Cerebellar nuclear complex (tissue), 1 donor: ENCODE data around the gene PARP14.
"Not testable (repeated sequence)": the region's sequence is repeated elsewhere in the genome, so short reads cannot be mapped to it uniquely, and the experiment has no call there.

Experiments used
- DNase-seq, 2 experiments: peaks; one replicate each; lab custom pipeline; 2025; lab: John Stamatoyannopoulos, UW

The PARP14 gene, protein sequence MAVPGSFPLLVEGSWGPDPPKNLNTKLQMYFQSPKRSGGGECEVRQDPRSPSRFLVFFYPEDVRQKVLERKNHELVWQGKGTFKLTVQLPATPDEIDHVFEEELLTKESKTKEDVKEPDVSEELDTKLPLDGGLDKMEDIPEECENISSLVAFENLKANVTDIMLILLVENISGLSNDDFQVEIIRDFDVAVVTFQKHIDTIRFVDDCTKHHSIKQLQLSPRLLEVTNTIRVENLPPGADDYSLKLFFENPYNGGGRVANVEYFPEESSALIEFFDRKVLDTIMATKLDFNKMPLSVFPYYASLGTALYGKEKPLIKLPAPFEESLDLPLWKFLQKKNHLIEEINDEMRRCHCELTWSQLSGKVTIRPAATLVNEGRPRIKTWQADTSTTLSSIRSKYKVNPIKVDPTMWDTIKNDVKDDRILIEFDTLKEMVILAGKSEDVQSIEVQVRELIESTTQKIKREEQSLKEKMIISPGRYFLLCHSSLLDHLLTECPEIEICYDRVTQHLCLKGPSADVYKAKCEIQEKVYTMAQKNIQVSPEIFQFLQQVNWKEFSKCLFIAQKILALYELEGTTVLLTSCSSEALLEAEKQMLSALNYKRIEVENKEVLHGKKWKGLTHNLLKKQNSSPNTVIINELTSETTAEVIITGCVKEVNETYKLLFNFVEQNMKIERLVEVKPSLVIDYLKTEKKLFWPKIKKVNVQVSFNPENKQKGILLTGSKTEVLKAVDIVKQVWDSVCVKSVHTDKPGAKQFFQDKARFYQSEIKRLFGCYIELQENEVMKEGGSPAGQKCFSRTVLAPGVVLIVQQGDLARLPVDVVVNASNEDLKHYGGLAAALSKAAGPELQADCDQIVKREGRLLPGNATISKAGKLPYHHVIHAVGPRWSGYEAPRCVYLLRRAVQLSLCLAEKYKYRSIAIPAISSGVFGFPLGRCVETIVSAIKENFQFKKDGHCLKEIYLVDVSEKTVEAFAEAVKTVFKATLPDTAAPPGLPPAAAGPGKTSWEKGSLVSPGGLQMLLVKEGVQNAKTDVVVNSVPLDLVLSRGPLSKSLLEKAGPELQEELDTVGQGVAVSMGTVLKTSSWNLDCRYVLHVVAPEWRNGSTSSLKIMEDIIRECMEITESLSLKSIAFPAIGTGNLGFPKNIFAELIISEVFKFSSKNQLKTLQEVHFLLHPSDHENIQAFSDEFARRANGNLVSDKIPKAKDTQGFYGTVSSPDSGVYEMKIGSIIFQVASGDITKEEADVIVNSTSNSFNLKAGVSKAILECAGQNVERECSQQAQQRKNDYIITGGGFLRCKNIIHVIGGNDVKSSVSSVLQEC (N-terminal part only)

DNA sequence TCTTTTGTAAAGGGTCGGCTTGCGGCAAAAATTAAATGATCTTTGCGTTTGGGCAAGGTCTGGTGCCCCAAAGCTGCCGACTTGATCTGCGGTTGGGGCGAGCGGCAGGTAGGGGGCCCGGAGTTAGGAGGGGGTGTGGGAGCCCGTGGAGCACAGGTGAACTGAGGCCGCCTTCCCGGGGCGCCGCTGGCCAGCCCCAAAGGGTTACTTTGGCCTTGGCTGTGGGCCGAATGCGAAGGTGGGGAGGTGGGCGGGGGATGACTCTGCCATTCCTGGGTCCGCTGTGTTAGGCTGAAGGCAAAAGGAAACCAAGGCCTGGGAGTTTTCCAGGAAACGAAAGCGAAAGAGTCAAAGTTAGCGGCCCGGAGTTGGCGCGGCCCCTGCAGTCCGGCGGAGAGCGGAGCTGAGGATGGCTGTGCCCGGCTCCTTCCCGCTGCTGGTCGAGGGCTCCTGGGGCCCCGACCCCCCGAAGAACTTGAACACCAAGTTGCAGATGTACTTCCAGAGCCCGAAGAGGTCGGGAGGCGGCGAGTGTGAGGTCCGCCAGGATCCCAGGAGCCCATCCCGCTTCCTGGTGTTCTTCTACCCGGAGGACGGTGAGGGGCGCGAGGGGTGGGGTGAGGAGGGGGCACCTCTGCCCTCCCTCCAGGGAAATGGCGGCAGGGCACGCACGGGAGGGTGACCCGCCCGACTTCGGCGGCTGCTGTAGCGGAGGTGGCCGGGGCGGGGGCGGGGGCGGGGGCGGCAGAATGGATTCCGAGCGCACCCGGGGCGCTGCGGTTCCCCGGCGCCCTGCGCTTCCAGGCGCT lies at the start of gene PARP14:
TSS of gene PARP14 (plus strand) at position 365 of the 809 bp plus-strand sequence. CDS start at position 410, 45 bp downstream.
- DNase-seq: no peak

DNA sequence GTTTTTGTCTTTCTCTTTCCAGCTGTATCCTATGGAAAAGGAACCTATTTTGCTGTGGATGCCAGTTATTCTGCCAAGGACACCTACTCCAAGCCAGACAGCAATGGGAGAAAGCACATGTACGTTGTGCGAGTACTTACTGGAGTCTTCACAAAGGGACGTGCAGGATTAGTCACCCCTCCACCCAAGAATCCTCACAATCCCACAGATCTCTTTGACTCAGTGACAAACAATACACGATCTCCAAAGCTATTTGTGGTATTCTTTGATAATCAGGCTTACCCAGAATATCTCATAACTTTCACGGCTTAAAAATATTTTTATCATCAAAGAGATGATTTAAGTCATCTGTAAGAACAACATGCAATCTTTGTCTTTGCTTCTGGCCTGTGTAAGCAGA lies 44.9 kb upstream of the PARP14 start:
- DNase-seq: no peak

DNA sequence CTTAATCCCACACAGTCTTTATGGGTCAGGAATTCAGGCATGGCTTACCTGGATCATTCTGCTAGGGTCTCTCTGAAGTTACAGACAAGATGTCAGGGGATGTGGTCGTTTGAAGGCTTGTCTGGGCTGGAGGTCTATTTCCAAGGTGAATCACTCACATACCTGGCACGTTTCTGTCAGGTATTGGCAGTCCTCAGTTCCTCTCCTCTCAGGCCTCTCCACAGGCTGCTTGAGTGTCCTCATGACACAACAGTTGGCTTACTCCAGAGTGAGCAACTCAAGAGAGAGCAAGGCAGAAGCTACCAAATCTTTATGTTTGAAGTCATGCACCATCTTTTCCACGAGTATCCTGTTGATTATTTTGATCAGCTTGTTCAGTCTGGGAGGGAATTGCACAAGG lies 43.9 kb upstream of the PARP14 start:
- no peak for DNase-seq

DNA sequence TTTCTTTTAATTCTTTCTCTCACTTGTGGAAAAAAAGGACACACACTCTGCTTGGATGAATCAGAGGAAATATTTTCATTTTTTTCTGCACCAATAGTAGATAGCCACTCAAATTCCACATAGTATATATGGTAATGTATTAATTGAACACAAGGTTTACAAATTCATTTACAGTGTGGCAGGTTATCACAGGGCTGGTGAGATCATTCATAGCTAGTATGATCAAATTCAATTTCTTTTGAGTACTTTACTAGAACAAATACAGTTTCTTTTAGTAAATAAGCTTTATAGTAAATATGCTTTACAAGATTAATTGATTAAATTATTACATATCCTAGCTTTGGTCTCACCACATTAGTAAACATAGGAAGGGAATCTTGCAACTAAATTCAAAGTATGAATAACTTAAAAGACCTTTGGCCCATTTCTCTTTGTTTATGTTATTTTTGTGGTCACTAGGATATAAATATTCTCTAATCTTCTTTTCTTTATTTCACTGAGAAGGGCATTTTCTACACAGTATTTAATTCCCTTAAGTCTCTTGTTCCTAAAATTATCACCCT lies 40.1 kb upstream of the PARP14 start:
- no peak for DNase-seq

DNA sequence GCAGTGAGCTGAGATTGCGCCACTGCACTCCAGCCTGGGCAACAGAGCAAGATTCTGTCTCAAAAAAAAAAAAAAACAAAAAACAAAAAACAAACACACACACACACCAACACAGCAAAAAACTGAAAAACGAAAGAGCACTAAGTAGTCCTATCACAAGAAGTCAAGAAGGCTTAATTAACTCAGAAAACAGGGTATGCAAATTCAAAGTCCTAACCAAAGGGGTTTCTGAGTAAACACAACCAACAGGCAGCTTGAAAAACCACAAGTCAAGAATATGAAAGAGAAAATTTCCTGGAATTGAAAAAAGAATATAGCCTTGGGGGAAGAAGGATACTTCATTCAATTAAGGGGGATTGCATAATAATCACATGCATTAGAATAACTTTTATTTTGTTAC lies 37.7 kb upstream of the PARP14 start:
- no peak for DNase-seq

DNA sequence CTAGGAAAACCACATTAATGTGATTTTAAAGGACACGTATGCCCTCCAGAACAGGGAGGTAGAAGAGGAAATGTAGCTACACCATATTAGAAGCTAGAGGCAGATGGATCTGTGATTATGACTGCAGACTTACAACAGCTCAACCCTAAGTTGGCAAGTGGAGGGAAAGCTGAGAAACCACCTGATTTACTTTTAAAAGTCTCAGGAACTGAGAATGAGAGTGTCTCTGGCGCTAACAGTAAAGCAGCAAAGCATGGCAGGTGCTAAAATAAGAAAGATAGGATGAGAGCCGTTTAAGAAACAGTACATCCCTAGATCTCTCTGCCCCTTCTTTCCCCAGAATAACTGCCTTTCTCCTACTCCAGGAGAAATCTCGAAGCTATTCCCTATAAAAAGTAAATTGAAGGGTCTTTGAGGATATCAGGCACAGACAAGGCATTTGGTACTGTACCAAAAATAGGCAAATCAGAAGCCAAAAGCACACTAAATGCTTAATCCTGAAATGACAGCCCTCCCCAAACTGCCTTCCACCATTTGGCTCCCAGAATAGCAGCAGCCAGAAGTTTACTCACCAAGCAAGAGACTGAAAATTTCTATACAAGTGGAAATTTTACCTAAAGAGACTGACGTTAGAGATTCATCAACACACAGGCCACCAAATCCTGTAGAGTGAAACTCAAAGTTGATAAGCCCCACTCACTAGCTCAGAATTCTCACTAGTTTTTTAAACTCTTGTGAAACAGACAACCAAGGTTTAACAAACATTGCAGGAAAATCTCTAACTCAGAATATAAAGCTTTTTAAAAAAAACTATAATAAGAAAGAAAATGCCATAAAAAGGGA lies 34.3 kb upstream of the PARP14 start:
- DNase-seq: no peak

DNA sequence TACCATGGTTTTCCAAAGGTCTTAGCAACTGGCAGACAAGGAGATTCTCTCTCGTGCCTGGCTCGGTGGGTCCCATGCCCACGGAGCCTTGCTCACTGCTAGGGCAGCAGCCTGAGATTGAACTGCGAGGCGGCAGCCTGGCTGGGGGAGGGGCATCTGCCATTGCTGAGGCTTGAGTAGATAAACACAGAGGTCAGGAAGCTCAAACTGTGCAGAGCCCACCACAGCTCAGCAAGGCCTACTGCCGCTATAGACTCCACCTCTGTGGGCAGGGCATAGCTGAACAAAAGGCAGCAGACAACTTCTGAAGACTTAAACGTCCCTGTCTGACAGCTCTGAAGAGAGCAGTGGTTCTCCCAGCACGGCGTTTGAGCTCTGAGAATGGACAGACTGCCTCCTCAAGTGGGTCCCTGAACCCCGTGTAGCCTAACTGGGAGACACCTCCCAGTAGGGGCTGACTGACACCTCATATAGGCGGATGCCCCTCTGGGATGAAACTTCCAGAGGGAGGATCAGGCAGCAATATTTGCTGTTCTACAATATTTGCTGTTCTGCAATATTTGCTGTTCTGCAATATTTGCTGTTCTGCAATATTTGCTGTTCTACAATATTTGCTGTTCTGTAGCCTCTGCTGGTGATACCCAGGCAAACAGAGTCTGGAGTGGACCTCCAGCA lies 29.3 kb upstream of the PARP14 start:
- not testable (repeated sequence) for DNase-seq

DNA sequence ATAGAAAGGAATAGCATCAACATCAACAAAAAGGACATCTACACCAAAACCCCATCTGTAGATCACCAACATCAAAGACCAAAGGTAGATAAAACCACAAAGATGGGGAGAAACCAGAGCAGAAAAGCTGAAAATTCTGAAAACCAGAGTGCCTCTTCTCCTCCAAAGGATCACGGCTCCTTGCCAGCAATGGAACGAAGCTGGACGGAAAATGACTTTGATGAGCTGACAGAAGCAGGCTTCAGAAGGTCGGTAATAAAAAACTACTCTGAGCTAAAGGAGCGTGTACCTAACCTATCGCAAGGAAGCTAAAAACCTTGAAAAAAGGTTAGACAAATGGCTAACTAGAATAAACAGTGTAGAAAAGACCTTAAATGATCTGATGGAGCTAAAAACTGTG lies 28.7 kb upstream of the PARP14 start:
- DNase-seq: not testable (repeated sequence)

DNA sequence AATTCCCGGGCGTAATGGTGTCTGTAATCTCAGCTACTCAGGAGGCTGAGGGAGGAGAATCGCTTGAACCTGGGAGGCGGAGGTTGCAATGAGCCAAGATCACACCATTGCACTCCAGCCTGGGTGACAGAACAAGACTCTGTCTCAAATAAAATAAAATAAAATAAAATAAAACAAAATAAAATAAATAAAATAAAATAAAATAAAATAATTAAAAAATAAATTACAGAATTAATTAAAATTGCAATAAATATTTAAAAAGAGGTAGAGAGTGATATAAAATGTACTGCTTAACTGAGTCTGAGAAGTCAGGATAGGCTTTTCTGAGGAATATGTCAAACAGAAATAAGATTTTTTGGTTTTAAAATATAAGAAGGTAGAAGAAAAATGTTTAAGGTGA lies 22.3 kb upstream of the PARP14 start:
- DNase-seq: not testable (repeated sequence)

DNA sequence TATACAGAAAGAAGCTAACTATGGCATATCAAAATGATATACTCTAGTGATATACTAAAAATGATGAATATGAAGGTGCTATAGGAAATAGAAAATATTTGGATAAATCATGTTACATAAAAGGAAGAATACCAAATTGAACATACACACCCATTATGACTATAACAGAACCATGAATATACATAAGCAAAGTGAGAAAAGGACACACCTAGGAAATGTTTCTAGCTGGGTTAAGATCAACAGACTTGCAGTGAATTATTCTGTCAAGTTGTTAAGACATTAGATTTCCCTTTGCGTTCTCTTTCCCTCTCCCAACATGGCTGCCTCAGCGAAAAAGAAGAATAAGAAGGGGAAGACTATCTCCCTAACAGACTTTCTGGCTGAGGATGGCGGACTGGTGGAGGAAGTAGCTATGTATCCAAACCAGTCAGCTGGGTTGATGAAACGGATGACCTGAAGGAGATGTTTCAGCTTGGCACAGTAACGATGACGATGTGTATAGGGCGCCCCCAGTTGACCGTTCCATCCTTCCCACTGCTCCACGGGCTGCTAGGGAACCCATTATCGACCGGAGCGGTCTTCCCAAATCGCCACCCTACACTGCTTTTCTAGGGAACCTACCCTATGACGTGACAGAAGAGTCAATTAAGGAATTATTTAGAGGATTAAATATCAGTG lies 20.2 kb upstream of the PARP14 start:
- DNase-seq: no peak

DNA sequence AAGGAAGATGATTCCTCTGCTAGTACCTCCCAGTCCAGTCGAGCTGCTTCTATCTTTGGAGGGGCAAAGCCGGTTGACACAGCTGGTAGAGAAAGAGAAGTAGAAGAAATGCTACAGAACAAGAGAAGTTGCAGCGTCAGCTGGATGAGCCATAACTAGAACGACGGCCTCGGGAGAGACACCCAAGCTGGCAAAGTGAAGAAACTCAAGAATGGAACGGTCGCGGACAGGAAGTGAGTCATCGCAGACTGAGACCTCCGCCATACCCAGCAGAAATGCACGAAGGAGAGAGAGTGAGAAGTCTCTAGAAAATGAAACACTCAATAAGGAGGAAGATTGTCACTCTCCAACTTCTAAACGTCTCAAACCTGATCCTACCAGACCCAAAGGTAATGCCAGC lies 19.0 kb upstream of the PARP14 start:
- no peak for DNase-seq

DNA sequence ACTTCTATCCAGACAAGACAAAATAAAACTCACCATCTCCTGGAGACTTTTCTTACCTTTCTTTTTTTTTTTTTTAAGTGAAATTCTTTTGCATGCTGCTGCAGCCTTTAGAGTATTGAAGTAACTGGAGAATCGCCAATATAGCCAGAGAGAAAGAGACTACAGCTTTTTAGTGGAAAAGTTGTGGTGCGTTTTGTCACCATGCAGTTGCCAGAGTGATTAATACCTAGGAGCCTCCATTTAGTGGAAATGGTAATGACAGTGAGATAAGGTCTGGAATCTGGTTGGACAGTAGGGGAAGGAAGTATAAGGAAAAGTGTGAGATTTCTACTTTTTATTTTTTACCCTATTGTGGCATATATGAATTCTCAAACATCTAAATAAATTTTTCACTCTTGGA lies 18.1 kb upstream of the PARP14 start:
- no peak for DNase-seq

DNA sequence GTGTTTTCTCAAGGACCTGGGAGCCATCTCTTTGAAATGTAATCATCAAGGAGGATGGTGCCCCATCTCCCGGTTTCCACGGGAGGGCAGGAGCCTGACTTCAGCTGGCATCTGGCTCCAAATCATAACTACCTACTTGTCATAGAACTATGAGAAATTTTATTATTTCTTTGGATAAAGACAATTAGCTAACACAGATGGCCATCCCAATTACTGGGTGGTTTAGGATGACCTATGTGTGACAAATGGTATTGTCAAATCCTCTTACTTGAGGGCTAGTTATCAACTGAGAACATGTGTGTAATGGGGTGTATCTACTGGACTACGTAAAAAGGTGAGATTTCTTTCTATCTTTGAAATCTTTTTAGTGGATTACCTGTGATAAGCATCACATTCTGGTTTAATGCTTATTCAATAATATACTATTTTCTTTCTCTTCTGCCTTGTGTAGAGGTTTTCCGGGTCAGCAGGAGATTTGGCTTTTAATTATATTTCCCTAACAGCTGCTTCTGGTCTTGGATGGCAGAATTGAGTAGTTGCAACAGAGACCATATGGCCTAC lies 15.3 kb upstream of the PARP14 start:
- DNase-seq: no peak

DNA sequence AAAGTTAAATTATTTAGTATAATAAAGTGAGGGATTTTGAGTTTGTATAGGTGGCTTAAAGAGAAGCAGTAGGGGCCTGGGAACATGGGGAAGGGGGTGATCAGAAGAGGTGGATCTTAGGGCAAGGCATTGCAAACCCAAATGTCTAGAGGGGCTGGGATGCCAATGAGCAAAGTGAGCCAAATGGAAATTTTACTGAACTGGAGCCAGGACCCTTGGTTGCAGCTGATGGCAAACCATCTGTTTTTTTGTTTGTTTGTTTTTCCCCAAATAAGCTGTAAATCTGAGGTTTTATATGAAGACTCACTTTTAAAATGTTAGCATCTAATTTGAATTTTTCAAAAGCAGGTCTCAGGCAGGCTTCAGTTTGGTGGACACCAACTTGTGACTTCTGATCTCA lies 14.8 kb upstream of the PARP14 start:
- DNase-seq: no peak

DNA sequence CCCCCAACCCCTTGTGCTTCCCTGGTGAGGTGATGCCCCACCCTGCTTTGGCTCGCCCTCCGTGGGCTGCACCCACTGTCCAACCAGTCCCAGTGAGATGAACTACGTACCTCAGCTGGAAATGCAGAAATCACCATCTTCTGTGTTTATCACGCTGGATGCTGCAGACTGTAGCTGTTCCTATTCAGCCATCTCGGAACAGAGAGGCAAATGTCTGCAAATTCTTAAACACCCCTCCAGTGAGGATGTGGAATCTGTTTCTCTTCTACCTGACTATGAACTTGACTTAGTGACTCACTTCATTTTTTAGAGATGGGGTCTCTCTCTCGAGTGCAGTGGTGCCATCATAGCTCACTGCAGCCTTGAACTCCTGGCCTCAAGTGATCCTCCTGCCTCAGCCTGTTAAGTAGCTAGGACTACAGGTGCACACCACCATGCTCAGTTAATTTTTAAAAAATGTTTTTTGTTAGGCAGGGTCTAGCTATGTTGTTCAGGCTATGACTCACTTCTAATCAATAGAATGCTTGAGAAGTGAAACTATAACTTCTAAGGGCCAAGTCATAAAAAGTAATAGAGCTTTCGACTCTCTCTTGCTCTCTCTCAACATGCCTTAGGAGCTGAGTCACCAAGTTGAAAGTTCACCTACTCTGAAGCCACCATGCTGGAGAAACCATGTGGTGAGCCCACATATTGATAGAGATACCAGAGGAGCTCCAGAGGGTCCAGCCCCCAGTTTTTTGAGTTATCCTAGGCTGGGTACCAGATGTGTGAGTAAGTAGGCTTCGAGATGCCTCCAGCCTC lies 11.5 kb upstream of the PARP14 start:
- no peak for DNase-seq

DNA sequence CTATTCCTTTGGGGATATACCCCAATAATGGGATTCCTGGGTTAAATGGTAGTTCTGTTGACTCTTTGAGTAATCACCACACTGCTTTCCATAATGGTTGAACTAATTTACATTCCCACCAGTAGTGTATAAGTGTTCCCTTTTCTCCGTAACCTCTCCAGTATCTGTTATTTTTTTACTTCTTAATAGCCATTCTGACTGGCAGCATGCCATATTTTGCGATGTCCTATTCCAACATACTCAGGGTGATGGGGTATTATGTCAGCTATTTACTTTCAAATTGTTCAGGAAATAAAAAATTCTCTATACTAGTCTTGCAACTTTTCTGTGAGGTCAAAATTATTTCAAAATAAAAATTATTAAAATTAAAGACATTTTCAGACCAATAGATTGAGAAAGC lies 9.1 kb upstream of the PARP14 start:
- no peak for DNase-seq

DNA sequence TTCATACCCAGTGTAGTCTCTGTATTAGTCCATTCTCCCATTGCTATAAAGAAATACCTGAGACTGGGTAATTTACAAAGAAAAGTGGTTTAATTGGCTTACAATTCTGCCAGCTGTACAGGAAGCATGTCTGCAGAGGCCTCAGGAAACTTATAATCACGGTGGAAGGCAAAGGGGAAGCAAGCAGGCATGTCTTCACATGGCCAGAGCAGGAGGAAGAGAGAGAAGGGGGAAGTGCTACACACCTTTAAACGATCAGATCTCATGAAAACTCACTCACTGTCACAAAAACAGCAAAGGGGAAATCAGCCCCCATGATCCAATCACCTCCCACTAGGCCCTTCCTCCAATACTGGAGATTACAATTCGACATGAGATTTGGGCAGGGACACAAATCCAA lies 6.3 kb upstream of the PARP14 start:
- DNase-seq: no peak

DNA sequence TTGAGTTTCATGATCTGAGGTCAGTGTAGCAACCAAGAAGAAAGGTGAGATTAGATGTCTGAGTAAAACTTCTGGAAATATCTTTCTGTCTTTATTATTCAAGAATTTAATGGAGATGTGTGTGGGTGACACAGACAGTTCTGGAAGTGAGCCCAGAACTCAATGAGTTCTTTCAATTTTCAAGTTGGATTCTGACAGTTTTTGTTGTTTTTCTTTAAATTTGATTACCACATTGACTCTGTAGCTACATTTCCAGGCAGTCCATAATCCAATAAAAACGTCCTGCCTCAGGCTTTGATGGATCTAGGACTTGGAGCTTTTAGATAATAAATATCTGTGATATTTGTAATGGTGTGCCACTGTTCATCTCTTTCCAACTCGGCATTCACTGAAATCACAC lies 3.9 kb upstream of the PARP14 start:
- no peak for DNase-seq
